ENCODE data around the gene ZCRB1. TPM values are rescaled to one million over a fixed set of nuclear protein-coding genes. Genes with fewer than 3 reads are reported as not detected.

ZCRB1 gene
- total RNA-seq, 2 donors from 2014 or later, result 25.2 to 27.2 TPM

DNA sequence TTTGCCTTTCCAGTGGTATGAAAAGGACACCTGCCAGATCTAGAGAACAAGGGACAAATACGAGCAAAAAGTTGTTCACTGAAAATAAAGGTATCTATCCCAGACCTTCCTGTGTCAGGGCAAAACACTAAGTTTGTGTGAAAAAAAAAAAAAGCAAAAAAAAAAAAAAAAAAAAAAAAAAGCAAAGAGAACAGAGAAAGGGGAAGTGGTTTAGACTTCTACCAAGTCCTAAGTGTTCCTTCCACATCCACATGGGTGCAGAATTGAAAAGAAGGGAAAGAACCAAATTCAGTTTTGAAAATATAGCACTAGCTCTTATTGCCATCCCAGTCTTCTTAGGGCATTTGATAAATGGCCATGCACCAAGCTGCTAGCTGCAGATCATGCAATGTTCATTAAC is 41.7 kb downstream of the ZCRB1 start:
- TF ChIP-seq, protein P1, sequence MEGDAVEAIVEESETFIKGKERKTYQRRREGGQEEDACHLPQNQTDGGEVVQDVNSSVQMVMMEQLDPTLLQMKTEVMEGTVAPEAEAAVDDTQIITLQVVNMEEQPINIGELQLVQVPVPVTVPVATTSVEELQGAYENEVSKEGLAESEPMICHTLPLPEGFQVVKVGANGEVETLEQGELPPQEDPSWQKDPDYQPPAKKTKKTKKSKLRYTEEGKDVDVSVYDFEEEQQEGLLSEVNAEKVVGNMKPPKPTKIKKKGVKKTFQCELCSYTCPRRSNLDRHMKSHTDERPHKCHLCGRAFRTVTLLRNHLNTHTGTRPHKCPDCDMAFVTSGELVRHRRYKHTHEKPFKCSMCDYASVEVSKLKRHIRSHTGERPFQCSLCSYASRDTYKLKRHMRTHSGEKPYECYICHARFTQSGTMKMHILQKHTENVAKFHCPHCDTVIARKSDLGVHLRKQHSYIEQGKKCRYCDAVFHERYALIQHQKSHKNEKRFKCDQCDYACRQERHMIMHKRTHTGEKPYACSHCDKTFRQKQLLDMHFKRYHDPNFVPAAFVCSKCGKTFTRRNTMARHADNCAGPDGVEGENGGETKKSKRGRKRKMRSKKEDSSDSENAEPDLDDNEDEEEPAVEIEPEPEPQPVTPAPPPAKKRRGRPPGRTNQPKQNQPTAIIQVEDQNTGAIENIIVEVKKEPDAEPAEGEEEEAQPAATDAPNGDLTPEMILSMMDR (IDR thresholded peaks at IDR 0.05), result no peak
- H3K27me3 ChIP-seq (replicated peaks; ENCODE audit: insufficient read depth), result no peaks in the 10 kb centered on the region
- no peak for DNase-seq (ENCODE audit: low spot score)

DNA sequence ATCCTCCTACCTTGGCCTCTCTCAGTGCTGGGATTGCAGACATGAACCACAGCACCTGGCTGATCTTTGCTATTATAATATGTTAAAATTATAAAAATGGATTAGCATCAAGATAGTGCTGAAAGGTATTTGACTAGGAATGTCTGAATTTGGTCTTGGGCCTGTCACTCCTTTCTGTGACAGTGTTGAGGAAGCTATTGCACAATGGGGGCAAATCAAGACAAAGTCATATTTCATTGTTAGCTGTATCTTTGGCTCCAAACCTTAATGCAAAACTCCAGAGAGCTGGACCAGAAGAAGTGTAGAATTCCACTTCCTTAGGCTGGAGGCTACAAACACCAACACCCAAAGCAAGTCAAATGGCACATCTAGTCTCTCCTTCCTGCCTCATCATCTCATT is 42.2 kb downstream of the ZCRB1 start:
- no peak overlapping the region for H3K4me3 ChIP-seq
- no peak for DNase-seq (ENCODE audit: low spot score)
- no peaks in the 10 kb centered on the region for H3K27me3 ChIP-seq (replicated peaks; ENCODE audit: insufficient read depth)
- H3K9me3 ChIP-seq, result no peaks in the 10 kb centered on the region
- TF ChIP-seq, protein P1 (IDR thresholded peaks at IDR 0.05), result no peak
- H3K36me3 ChIP-seq, result no peaks in the 10 kb centered on the region
- no peaks in the 10 kb centered on the region for H3K4me1 ChIP-seq (ENCODE audit: control insufficient read depth in 1 of 2, low read depth in 2 of 2)
- ATAC-seq (ENCODE audit: insufficient number of reproducible peaks, low FRiP score, low read depth), result no peak
- H3K27ac ChIP-seq, result no peak overlapping the region

More for the DNA sequence above, 41.7 kb downstream of the ZCRB1 start:
- ATAC-seq (ENCODE audit: insufficient number of reproducible peaks, low FRiP score, low read depth), result no peak
- H3K27ac ChIP-seq, result no peak overlapping the region
- H3K9me3 ChIP-seq, result no peaks in the 10 kb centered on the region
- H3K4me1 ChIP-seq (ENCODE audit: control insufficient read depth in 1 of 2, low read depth in 2 of 2), result no peaks in the 10 kb centered on the region
- H3K36me3 ChIP-seq, result no peaks in the 10 kb centered on the region
- no peak overlapping the region for H3K4me3 ChIP-seq

- Histone ChIP-seq H3K27ac (no peak overlapping the region), H3K4me3 (no peak overlapping the region), H3K27me3 (replicated peaks; ENCODE audit: insufficient read depth) (no peaks in the 10 kb centered on the region), H3K4me1 (ENCODE audit: control insufficient read depth in 1 of 2, low read depth in 2 of 2) (no peaks in the 10 kb centered on the region), H3K9me3 (no peaks in the 10 kb centered on the region), H3K36me3 (no peaks in the 10 kb centered on the region)
- DNase-seq (ENCODE audit: low spot score) (no peak), ATAC-seq (ENCODE audit: insufficient number of reproducible peaks, low FRiP score, low read depth) (no peak)
- TF ChIP-seq, protein P1 (IDR thresholded peaks at IDR 0.05), result no peak
These were observed 43.6 kb downstream of the ZCRB1 start for GRCh38 chr12:42282294-42282693.

DNA sequence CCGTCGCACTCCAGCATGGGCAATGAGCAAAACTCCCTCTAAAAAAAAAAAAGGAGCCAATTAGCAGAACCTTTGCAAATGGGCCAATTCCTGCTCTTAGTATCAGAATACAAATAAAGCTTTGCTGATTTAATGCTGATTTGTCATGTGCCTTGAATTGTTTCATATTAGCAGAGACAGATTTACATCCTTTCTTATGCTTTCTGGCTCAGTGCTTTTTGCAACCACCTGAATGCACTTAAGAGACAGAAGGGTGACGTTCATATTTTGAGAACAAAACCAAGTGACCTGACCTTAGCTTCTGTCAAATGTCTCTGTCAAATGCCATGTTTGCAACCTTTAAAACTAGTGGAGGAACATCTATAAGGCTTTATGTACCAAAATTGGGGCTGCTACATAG is 44.0 kb downstream of the ZCRB1 start:
- no peak for ATAC-seq (ENCODE audit: insufficient number of reproducible peaks, low FRiP score, low read depth)

GRCh38 chr12:42281278-42281677 is 44.6 kb downstream of the ZCRB1 start:
- Histone ChIP-seq H3K9me3 (no peaks in the 10 kb centered on the region), H3K27ac (no peak overlapping the region), H3K27me3 (replicated peaks; ENCODE audit: insufficient read depth) (no peaks in the 10 kb centered on the region), H3K36me3 (no peaks in the 10 kb centered on the region), H3K4me1 (ENCODE audit: control insufficient read depth in 1 of 2, low read depth in 2 of 2) (no peaks in the 10 kb centered on the region), H3K4me3 (no peak overlapping the region)
- DNase-seq (ENCODE audit: low spot score), result no peak
- TF ChIP-seq, protein P1 (IDR thresholded peaks at IDR 0.05), result no peak
- no peak for ATAC-seq (ENCODE audit: insufficient number of reproducible peaks, low FRiP score, low read depth)

More for the DNA sequence above, 44.0 kb downstream of the ZCRB1 start:
- Histone ChIP-seq H3K27me3 (replicated peaks; ENCODE audit: insufficient read depth) (no peaks in the 10 kb centered on the region), H3K36me3 (no peaks in the 10 kb centered on the region), H3K9me3 (no peaks in the 10 kb centered on the region), H3K4me3 (no peak overlapping the region), H3K4me1 (ENCODE audit: control insufficient read depth in 1 of 2, low read depth in 2 of 2) (no peaks in the 10 kb centered on the region), H3K27ac (no peak overlapping the region)
- TF ChIP-seq, protein P1 (IDR thresholded peaks at IDR 0.05), result no peak
- no peak for DNase-seq (ENCODE audit: low spot score)
